ENCODE measurements around the gene DGKB.

DNA sequence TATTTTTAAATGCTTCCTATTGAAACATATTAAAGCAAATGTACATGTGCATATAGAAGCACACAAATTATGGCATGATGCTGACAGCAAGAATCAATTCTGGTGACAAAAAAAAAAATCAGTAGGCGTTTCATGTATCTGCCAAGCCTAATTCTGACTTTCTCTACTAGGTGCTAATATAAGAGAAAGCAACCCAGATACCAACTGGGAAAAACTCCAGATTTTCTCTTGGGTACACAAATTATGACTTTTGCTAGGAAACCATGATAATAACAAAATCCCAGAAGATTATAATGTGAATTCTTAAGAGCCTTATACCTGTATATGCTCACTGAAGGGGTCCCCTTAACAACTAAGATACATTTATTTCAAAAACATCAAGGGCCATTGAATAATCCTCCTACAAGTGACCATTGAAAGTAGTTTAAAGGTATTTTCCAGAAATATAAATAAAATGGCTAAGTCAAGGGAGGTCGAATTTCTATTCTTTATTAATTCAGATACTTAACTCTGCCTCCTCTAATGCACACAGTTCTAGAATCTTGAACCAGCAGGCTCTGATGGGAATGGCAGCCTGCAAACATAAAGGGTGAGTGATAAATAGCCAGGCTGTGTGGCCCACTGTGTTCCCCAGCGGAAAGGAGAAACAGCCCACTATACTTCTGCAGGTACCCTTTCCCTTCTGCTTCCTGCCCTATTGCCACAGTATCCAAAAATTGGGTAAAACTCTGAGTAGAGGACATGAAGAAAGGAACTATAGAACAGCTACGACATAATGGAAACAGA is 84.5 kb downstream of the DGKB start:
- TF ChIP-seq, protein P1, sequence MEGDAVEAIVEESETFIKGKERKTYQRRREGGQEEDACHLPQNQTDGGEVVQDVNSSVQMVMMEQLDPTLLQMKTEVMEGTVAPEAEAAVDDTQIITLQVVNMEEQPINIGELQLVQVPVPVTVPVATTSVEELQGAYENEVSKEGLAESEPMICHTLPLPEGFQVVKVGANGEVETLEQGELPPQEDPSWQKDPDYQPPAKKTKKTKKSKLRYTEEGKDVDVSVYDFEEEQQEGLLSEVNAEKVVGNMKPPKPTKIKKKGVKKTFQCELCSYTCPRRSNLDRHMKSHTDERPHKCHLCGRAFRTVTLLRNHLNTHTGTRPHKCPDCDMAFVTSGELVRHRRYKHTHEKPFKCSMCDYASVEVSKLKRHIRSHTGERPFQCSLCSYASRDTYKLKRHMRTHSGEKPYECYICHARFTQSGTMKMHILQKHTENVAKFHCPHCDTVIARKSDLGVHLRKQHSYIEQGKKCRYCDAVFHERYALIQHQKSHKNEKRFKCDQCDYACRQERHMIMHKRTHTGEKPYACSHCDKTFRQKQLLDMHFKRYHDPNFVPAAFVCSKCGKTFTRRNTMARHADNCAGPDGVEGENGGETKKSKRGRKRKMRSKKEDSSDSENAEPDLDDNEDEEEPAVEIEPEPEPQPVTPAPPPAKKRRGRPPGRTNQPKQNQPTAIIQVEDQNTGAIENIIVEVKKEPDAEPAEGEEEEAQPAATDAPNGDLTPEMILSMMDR (IDR thresholded peaks at IDR 0.05) = no peak
- no peak for TF ChIP-seq POLR2A (IDR thresholded peaks at IDR 0.05)

All from adrenal gland (tissue), 5 donors.